GM19193 (cell line): Measurements from ENCODE around the gene C11orf42.

ENCODE experiments used
- POLR2A ChIP-seq: IDR thresholded peaks from 4 replicates; pipeline ENCODE4 v1.6.1; 2011; ENCODE audit not compliant: insufficient read depth, insufficient read length; ENCODE audit errors: extremely low read depth

C11orf42 gene

DNA sequence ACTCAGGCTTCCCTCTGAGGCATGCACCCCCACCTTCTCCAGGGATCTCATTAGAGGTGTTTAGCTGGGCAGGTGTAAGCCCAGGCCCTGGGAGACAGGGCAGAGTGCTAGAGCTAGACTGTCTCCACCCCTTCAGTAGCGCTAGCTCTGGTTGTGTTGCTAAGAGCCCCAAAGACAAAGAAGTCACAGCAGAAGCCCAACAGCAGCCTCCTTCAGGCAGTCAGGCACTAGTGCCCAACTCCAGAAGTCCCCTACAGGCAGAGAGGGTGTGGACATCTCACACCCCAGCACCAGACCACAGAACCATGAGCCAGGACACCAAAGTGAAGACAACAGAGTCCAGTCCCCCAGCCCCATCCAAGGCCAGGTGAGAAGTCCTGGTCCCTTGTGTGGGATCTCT lies 33.5 kb downstream of the C11orf42 start, which contains the start of gene CNGA4:
TSS of gene CNGA4 (plus strand) at position 188 of the 400 bp plus-strand sequence. CDS start at position 306, 118 bp downstream.
- no peak for TF ChIP-seq POLR2A

DNA sequence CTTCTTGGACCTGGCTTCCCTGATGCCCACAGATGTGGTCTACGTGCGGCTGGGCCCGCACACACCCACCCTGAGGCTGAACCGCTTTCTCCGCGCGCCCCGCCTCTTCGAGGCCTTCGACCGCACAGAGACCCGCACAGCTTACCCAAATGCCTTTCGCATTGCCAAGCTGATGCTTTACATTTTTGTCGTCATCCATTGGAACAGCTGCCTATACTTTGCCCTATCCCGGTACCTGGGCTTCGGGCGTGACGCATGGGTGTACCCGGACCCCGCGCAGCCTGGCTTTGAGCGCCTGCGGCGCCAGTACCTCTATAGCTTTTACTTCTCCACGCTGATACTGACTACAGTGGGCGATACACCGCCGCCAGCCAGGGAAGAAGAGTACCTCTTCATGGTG lies 34.8 kb downstream of the C11orf42 start:
- no peak for TF ChIP-seq POLR2A

DNA sequence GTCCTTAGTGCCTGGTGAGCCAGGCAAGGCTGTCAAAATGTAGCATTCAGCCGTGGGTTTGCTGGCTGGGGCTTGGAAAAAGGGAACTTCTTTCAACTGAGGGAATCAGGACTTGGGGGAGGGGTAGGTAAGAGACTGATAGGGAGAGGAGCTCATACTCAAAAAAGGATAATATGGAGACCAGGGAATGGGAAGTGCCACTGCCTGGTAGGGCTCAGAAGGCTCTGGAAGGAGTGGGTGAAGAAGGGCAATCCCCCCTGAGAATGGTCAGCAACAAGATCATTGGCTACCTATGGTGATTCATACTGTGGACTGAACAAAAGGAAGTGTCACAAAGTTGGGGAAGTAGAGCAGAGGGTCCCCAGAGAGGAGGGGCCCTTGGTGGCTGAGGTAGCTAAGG lies 35.4 kb downstream of the C11orf42 start:
- no peak for TF ChIP-seq POLR2A

DNA sequence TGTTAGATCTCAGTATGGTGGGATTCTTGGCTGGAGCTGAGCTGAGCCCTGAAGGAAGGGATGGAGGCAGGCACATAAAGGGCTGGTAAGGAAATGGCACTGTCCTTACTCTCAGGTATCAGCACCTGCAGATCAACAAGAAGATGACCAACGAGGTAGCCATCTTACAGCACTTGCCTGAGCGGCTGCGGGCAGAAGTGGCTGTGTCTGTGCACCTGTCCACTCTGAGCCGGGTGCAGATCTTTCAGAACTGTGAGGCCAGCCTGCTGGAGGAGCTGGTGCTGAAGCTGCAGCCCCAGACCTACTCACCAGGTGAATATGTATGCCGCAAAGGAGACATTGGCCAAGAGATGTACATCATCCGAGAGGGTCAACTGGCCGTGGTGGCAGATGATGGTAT lies 36.0 kb downstream of the C11orf42 start:
- no peak for TF ChIP-seq POLR2A

DNA sequence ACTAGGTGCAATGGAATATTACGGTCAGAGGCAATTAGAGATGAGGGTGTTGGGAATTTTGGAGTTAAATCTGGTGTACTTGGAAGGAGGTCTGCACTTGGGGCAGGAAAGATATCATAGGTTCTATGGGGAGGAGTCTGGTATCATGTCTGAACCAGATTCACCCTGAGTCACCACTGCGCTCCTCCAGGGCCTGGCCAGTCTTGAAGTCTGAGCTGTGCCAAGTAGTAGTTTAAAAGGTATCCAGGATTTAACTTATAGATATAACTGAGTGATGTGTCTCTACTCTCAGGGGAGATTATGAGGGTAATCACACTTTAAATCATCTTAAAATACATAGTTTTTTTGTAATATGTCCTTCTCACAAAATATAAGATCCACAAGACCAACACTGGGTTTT lies 40.2 kb downstream of the C11orf42 start:
- no peak for TF ChIP-seq POLR2A

DNA sequence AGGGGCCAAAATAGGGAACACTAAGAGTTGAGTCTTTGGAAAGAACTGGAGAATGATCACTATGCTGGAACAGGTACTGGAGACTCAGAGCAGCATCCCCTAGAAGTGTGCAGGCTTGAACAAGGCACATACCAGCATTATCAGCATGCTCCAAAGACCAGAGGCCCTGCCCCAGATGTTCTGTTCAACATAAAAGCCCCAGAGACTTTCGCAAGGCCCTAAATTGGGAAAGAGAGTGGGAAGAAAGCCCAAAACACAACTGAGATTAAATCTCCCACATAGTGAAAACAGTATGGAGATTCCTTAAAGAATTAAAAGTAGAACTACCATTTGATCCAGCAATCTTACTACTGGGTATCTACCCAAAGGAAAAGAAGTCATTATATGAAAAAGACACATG lies 42.9 kb downstream of the C11orf42 start:
- no peak for TF ChIP-seq POLR2A

DNA sequence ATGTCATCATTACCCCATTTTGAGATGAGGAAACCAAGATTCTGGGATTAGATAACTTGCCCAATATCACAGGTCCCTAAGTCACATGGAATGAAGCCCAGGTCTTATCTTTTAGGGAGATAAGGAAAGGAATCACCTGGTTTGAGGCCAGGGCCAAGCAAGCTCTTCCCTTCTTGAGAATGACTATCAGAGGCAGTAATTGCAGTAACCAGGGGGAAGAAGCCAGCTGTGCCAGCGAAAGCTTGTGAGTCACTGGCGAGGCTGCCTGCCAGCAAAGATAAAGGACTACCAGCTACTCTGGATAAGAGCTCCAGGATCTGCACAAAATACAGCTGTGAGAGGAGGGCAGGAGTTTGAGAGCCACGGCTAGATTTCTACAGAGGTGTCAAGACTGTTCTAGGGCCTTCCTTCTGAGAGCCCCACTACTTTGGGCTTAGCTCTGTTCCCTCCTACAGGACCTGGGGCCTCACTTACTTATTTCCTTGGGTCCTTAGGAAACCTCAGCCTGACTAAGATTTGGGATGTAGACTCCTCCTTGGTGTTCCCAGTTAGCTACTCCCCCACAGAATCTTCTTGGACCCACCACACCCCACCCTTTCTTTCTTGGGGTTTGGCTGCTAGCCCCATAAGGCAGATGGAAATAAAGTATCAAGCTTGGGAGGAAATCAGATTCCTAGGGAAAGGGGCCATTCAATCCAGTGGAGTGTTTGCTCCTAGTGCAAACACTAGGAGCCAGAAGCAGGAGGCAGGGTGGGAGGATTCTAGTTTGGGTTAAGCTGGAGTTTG lies 44.6 kb downstream of the C11orf42 start:
- TF ChIP-seq POLR2A, result no peak

DNA sequence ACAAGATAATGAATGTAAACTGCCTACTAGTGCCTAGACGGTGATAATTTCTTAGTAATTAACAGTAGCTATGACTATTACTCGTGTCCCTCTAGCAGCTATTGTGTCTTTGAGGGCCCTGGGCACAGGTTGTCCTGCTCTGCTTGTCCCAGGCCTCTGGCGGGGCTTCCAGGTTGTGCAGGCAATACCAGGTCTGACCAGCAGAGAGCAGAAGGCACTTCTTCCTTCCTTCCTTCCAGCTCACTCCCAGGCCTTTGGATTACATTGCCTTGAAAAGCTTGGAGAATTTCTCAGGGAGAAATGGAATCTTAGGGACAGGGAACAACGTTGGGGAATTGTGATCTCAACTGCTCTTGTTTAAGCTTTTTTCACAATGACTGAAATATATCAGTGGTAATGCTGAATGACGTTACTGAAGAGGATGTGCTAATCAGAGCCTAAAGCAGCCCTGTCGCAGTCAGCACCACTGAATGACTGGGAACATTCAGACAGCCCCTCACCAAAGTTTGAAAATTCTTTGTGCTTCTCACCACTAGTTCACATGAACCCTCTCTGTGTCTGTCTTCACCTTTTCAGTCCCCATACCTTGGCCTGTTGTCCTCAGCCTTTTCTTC lies 45.9 kb downstream of the C11orf42 start:
- no peak for TF ChIP-seq POLR2A

DNA sequence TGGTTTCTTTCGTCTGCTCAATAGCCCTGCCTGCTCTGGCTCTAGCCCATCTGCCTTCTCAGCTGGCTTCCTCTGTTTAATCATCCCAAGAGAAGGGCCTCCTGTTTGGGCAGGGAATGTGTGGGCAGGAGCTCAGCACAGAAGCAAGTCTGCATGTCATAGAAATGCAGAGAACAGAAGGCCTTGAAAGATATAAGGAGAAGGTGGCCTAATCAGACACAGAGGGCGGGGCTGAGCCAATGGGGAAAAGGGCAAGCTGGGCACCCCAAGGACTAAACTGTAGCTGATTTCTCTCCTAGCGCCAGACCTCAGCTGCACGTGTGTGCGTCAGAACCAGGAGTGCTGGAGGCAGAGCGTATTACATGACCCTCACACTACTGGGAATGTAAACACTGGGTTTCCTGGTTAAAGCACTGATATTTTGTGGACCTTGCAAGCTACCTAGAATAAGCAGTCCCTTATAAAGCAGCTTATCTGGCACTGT lies 46.7 kb downstream of the C11orf42 start:
- TF ChIP-seq POLR2A, result no peak

DNA sequence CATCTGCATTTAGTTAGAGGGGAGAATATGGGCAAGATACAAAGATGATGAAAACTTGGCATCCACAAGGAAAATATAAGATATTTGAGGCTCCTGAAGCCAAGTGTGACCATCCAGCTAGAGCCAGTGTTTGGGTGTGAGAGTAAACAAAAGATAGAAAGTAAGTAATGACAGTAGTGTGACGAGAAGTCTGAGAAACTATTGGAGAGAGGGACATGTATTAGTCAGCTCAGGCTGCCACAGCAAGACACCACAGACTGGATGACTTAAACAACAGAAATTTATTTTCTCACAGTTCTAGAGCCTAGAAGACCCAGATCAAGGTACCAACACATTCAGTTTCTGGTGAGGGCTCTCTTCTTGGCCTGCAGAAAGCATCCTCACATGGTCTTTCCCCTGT lies 47.8 kb downstream of the C11orf42 start:
- no peak for TF ChIP-seq POLR2A

DNA sequence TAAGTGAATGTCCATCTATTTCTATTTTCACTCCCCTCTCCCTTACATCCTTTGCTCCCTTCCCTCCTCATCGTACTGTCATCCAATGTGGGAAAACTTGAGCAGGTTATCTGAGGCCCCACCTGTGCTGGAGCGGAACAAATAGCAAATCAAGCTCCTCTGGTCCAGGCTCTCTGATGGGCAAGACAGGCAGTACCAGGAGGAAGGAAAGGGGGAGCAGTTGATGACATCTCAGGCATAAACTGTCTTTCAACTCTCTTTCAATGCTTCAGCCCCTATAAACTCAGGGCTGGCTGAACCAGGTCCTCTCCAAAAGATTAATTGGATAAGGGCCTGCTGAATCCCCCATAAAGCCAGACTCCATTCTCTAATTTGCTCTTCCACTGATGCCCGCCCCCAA lies 52.8 kb downstream of the C11orf42 start:
- TF ChIP-seq POLR2A, result no peak

DNA sequence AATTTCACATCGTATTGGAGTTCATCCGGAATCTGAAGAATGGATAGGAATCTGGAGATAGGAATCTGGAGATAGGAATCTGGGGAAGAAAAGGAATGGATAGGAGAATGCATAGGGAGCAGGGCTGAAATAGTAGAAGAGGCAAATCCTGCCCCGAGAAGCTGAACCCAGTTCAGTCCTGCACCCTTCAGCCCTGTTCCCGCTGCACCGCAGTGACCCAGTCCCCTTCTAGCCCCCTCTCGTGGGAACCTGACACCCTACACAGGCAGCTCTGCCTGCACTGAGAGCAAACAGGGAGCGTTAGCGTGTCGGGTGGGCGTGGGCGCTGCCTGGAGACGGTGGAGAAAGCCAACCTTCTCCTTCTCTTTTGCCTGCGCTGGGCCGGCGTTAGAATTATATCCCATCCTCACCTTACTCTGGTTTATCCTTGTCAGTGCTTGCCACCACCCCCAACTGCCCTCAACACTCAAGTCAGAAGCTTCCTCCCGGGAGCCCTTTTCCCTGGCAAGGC lies 53.3 kb downstream of the C11orf42 start:
- no peak for TF ChIP-seq POLR2A

DNA sequence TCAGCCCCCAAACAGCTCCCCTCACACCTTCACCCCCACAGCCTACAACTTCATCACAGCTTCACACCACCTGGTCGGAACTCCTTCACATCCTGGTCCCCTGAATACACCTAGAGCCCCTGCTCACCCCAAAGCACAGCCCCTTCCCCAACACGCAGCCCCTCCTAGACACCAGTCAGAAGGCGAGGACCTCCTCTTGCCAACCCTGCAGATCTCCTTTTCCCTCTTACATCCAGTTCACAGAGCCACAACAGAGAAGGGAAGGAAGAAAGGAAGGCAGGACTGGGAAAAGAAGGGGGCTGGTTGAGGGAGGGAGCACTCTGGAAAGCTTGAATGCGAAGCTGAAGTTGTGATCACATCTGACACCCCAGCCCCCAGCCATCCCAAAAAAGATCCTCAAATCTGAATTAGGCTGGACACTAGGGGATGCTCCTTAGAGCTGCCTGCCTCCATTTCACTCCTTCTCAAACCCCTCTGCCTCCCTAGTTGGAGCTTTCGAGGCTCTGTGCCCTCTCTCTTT lies 54.9 kb downstream of the C11orf42 start:
- TF ChIP-seq POLR2A, result no peak
